Body of pancreas (tissue), 4 donors: ENCODE results near the gene PYROXD2.

Experiments used
- CTCF ChIP-seq, 7 experiments: fragments of 450-650 bp in 4 of 7; fragments of 200-600 bp in 3 of 7; sonication (generic) in 3 of 7; IDR thresholded peaks; one replicate each; pipeline ENCODE4 v1.5.1; 2016 to 2019; ENCODE audit warnings: antibody characterized with exemption in 7 of 7
- POLR2A ChIP-seq, 3 donors: fragments of 450-650 bp; IDR thresholded peaks; one replicate each; pipeline ENCODE4 v1.6.1; 2016; ENCODE audit warnings: antibody characterized with exemption in 3 of 3, mild to moderate bottlenecking in 2 of 3

GRCh38 chr10:98349508-98349922, 65.5 kb downstream of the PYROXD2 start:
- TF ChIP-seq CTCF (IDR thresholded peaks at IDR 0.05) (no peak), POLR2A (IDR thresholded peaks at IDR 0.05) (no peak)
